Suppressor macrophage treated with lipopolysaccharide for 1 hour (primary cell): Measurements from ENCODE around the gene SCN10A.

ENCODE experiments used
- DNase-seq, 3 donors: peaks; one replicate each; pipeline ENCODE4 v3.0.0-alpha.2; 2020 to 2022

SCN10A gene

DNA sequence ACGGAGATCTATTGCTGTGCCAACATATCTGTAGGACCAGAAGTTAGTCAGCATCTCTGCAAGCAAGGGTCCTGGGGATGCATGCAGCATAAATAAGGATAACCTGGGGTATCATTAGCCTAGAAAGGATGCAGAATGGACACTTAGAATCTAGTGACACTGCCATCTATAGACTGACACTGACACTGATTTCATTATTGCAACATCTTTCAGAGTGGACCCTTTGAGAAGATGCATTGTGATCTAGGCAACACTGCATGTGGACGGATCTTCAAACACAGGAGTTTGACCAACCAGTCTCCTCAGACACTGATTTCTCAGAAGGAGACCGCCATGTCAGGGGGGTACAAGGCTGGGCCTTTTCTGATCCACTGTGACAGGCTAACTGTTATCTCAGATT is 52.4 kb downstream of the SCN10A start:
- DNase-seq = no peak

DNA sequence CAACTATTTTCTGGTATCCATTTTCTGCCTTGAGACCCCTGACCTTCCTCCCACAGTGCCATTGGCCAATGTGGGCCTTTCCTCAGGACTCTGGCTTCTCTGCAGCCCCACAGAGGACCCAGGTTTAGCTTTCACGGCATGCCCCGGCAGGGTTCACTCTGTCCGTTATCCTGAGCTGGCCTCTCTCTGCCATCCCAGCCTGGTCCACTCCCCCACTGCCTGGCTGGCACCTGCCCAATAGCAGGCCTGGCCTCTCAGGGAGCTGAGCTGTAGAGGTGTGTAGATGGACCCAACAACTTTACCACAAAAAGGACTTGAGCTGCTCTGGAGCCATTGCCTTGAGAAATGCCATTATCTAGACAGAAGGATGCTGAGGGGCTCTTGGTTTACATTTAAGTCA is 57.5 kb downstream of the SCN10A start:
- DNase-seq = no peak

DNA sequence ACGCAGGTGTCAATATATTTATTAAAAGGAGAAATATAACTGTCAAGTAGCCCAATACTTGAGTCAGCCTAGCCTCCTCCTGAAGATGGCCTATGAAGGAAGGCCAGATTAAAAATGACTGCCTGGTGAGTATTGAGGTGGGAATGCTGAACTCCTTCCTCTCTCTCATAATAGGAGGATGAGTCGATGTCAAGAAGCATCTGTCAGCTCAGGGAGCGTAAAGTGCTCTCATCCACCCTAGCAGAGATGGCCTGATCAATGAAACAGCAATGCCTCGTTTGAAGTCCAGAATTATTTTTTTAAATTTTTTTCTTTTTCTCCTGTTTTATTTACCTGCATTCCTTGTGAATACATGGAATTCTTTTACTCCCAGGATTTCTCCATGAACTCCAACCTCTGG is 58.3 kb downstream of the SCN10A start:
- no peak for DNase-seq

GRCh38 chr3:38756892-38757291 is 59.1 kb downstream of the SCN10A start:
- no peak for DNase-seq

DNA sequence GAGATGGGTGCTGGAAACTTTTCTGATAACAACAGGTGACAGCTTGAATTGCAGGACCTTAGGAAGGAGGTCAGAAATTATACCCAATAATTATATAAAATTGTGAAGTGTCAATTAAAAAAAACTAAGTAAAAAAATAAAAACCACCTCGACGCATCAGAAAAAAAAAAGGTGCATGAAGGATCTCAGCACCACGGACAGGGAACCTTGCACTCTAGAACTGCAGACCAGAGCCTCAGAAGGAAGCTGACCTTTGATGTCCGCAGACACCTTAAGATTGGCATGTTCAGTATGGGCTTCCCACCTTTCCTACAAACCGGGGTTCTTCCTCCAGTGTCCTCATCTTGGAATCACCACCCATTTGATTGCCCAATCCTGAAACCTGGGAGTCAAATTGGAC is 60.9 kb downstream of the SCN10A start:
- no peak for DNase-seq

GRCh38 chr3:38746641-38747040 is 69.4 kb downstream of the SCN10A start:
- DNase-seq = no peak

DNA sequence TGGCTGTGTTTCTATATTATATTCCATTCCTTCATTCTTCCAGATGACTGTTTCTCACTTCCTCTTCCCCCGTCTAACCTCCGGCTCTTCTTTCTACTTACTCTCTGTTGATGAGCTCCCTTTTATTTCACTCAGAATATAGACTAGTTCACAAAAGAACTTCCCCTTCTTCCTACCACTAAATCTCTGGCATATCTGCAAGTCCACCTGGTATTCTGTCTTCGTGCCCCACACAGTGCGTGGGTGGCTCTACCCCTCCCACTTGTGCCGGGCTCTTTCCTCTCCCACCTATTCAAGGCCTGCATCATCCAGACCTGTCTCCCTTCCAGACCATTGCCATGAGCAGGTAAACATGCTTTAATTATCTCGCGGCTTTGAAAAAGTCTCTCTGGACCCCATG is 73.0 kb downstream of the SCN10A start:
- DNase-seq = peak in 2 of 3 donors; percentile 9 to 10

GRCh38 chr3:38742550-38742949 is 73.5 kb downstream of the SCN10A start:
- no peak for DNase-seq

DNA sequence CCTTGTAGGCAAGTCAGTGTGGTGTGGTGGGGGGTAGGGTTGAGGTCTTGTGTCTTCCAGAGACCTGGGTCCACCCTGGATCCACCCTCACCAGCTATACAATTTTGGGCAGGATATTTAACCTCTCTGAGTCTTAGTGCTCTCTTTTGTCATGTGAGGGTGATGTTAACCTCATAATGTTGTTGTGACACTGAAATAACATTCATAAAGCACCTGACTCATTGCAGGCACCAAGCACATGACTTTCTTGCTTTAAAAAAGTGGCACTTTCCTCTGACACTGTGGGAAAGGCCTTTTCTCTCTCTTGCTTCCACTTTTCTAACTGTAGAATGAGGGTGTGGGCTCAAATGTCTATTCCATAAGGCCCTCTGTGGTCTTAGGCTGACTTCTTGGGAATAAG is 75.5 kb downstream of the SCN10A start:
- peak; percentile 42 to 57 (median 51) for DNase-seq

DNA sequence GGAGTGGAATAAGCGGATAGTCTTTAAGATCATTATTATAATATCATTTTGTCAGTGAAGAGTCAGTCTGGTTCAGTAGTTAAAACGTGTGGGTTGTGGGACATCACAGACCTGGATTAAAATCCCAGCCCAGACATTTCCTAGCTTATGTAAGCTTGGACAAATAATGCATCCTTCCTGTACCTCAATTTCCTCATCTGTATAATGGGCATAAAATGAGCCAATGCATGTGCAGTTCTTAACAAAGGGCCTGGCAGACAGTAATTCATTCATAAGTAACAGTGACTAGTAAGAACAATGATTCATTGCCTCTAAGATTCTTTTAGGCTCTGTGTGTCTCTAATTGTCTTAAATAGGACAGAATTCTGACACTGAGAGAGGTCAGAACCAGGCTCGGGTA is 76.1 kb downstream of the SCN10A start:
- DNase-seq = no peak

DNA sequence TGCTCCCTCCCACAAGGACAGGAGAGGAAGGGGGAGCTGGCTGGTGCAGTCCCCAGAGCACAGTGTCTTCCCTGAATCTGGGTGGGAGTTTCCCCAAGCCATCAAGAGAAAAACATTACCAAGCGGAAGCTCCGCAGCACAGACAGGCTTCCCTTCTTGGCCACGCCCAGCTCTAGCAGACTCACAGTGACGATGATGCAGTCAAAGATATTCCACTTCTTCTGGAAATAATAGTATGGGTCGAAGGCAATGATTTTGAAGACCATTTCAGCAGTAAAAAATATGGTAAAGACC is 76.7 kb downstream of the SCN10A start:
- DNase-seq = peak; percentile 29 to 67 (median 49)

GRCh38 chr3:38738630-38739395 is 77.2 kb downstream of the SCN10A start:
- DNase-seq = peak; percentile 49 to 61 (median 56)

- no peak for DNase-seq
Measured at GRCh38 chr3:38731522-38731921, 84.5 kb downstream of the SCN10A start.

- DNase-seq = no peak
Measured at GRCh38 chr3:38730281-38730680, 85.7 kb downstream of the SCN10A start.

DNA sequence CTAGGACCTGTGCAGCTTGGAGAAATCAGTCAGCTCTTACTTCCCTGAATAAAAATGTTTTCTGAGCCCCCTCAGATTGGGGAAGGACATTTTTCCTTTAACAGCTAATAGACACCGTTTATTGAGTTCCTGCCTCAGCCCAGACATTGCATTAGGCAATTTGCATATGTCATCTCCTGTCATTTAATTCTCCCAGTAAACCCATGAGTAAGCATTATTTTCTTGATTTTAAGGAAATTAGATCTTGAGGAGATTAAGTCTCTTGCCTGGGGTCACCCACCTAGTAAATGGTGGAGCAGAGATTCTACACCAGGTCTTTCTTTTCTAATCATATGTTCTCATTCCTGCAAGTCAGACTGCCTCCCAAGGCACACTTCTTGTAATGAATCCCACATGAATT is 88.0 kb downstream of the SCN10A start:
- DNase-seq = no peak

GRCh38 chr3:38726751-38727150 is 89.3 kb downstream of the SCN10A start:
- no peak for DNase-seq

- DNase-seq = no peak
Measured at GRCh38 chr3:38725726-38726419, 90.1 kb downstream of the SCN10A start.

GRCh38 chr3:38724392-38724736 is 91.7 kb downstream of the SCN10A start:
- DNase-seq = no peak

- DNase-seq = no peak
Measured at GRCh38 chr3:38723569-38724391, 92.2 kb downstream of the SCN10A start.

GRCh38 chr3:38722781-38723568 is 93.0 kb downstream of the SCN10A start:
- no peak for DNase-seq

GRCh38 chr3:38721207-38721772 is 94.7 kb downstream of the SCN10A start:
- DNase-seq = no peak

- no peak for DNase-seq
Measured at GRCh38 chr3:38720465-38720864, 95.6 kb downstream of the SCN10A start.
